Esophagus muscularis mucosa (tissue), 4 donors: Measurements from ENCODE around the gene COPZ1.

Experiments used
- EP300 ChIP-seq: sonication (generic); formaldehyde crosslinking; IDR thresholded peaks from one replicate; pipeline ENCODE4 v1.6.1; 2017; ENCODE audit warnings: antibody characterized with exemption
- POLR2A ChIP-seq: fragments of 450-650 bp; IDR thresholded peaks from one replicate; pipeline ENCODE4 v1.6.1; 2017; ENCODE audit warnings: antibody characterized with exemption, moderate library complexity, mild to moderate bottlenecking, low read depth
- POLR2AphosphoS5 ChIP-seq, 2 donors: sonication (generic); formaldehyde crosslinking; IDR thresholded peaks; one replicate each; pipeline ENCODE4 v1.6.1; 2017; ENCODE audit warnings: antibody characterized with exemption in 2 of 2
- TF ChIP-seq, protein P1 (sequence below), 3 experiments: fragments of 200-600 bp in 2 of 3; fragments of 450-650 bp in 1 of 3; sonication (generic) in 2 of 3; IDR thresholded peaks; one replicate each; pipeline ENCODE4 v1.5.1; 2017 to 2019; ENCODE audit warnings: antibody characterized with exemption in 3 of 3, mild to moderate bottlenecking in 2 of 3, moderate library complexity in 1 of 3

GRCh38 chr12:54298904-54299303, 26.0 kb upstream of the COPZ1 start:
- no peak for TF ChIP-seq POLR2AphosphoS5 (IDR thresholded peaks at IDR 0.05)
- TF ChIP-seq, protein P1, sequence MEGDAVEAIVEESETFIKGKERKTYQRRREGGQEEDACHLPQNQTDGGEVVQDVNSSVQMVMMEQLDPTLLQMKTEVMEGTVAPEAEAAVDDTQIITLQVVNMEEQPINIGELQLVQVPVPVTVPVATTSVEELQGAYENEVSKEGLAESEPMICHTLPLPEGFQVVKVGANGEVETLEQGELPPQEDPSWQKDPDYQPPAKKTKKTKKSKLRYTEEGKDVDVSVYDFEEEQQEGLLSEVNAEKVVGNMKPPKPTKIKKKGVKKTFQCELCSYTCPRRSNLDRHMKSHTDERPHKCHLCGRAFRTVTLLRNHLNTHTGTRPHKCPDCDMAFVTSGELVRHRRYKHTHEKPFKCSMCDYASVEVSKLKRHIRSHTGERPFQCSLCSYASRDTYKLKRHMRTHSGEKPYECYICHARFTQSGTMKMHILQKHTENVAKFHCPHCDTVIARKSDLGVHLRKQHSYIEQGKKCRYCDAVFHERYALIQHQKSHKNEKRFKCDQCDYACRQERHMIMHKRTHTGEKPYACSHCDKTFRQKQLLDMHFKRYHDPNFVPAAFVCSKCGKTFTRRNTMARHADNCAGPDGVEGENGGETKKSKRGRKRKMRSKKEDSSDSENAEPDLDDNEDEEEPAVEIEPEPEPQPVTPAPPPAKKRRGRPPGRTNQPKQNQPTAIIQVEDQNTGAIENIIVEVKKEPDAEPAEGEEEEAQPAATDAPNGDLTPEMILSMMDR (IDR thresholded peaks at IDR 0.05) = no peak
- TF ChIP-seq POLR2A = no peak
- TF ChIP-seq EP300 = no peak
